Kidney epithelial cell (primary cell): ENCODE results near the gene PRAMEF17. TPM values are rescaled to one million over a fixed set of nuclear protein-coding genes. Genes with fewer than 3 reads are reported as not detected.

Experiments used
- total RNA-seq: library from RNA; depleted of rRNA; stranded (reverse); fragments of >200 nt; gene quantifications from 2 replicates; pipeline ENCODE4 v1.2.3, GENCODE V29; 2015

PRAMEF17 gene
- total RNA-seq, 1 donor from 2014 or later: not detected

Other genes with a start within 250 kb of the PRAMEF17 start
- not detected in 2 replicates for gene PRAMEF26, start 233.6 kb upstream of the PRAMEF17 start, total RNA-seq
- gene HNRNPCL4, start 224.0 kb upstream of the PRAMEF17 start, total RNA-seq: not detected in 2 replicates
- gene PRAMEF9, start 217.8 kb upstream of the PRAMEF17 start, total RNA-seq: not detected in 2 replicates
- not detected in 2 replicates for gene PRAMEF13, start 188.2 kb upstream of the PRAMEF17 start, total RNA-seq
- not detected in 2 replicates for gene PRAMEF18, start 163.5 kb upstream of the PRAMEF17 start, total RNA-seq
- gene PRAMEF5, start 135.4 kb upstream of the PRAMEF17 start, total RNA-seq: not detected in 2 replicates
- not detected in 2 replicates for gene PRAMEF8, start 104.5 kb upstream of the PRAMEF17 start, total RNA-seq
- gene PRAMEF33, start 86.1 kb upstream of the PRAMEF17 start, total RNA-seq: not detected in 2 replicates
- not detected in 2 replicates for gene PRAMEF15, start 74.1 kb upstream of the PRAMEF17 start, total RNA-seq
- not detected in 2 replicates for gene PRAMEF14, start 42.5 kb upstream of the PRAMEF17 start, total RNA-seq
- gene PRAMEF19, start 17.7 kb upstream of the PRAMEF17 start, total RNA-seq: not detected in 2 replicates
- gene PRAMEF20, start 20.8 kb downstream of the PRAMEF17 start, total RNA-seq: not detected in 2 replicates
- 0.33 and 1.6 TPM in 2 replicates for gene LRRC38, start 124.4 kb downstream of the PRAMEF17 start, total RNA-seq
- 12.2 and 19.2 TPM in 2 replicates for gene PDPN, start 194.2 kb downstream of the PRAMEF17 start, total RNA-seq